Mesenchymal stem cell (in vitro differentiated cells and primary cell): ENCODE measurements around the gene CRIP3.

Experiments
- DNase-seq: peaks from one replicate; pipeline ENCODE4 v3.0.0-alpha.2; 2013
- H2AFZ ChIP-seq: one replicate; pipeline ENCODE4 v1.6.1; 2013; ENCODE audit warnings: low read depth, mild to moderate bottlenecking, control low read depth, inconsistent platforms, low read length, moderate library complexity
- H2AK5ac ChIP-seq: 2 replicates; pipeline ENCODE4 v1.6.1; 2013; ENCODE audit warnings: low read length, moderate library complexity, mild to moderate bottlenecking, inconsistent platforms; ENCODE audit not compliant: severe bottlenecking
- H2BK120ac ChIP-seq: one replicate; pipeline ENCODE4 v1.6.1; 2013; ENCODE audit warnings: low read depth, mild to moderate bottlenecking, inconsistent platforms, low read length, moderate library complexity
- H2BK12ac ChIP-seq, 2 experiments: one replicate each; pipeline ENCODE4 v1.6.1; 2013; ENCODE audit warnings: inconsistent platforms in 2 of 2, low read length in 2 of 2, mild to moderate bottlenecking in 2 of 2, moderate library complexity in 2 of 2, control low read depth in 1 of 2
- H2BK15ac ChIP-seq: one replicate; pipeline ENCODE4 v1.6.1; 2013; ENCODE audit warnings: mild to moderate bottlenecking, low read depth, inconsistent platforms; ENCODE audit not compliant: poor library complexity, severe bottlenecking
- H2BK5ac ChIP-seq: 2 replicates; pipeline ENCODE4 v1.6.1; 2013; ENCODE audit warnings: low read depth, mild to moderate bottlenecking, low read length, control low read depth, inconsistent platforms; ENCODE audit not compliant: poor library complexity, severe bottlenecking
- H3K14ac ChIP-seq, 2 experiments: one replicate each; pipeline ENCODE4 v1.6.1; 2013; ENCODE audit warnings: inconsistent platforms in 2 of 2, low read length in 2 of 2, control low read depth in 1 of 2, mild to moderate bottlenecking in 1 of 2, moderate library complexity in 1 of 2
- H3K18ac ChIP-seq, 2 experiments: one replicate each; pipeline ENCODE4 v1.6.1; 2013; ENCODE audit warnings: inconsistent platforms in 2 of 2, low read length in 2 of 2, control low read depth in 1 of 2, low read depth in 1 of 2, mild to moderate bottlenecking in 1 of 2
- H3K23ac ChIP-seq, 2 experiments: one replicate each; pipeline ENCODE4 v1.6.1; 2013; ENCODE audit warnings: inconsistent platforms in 2 of 2, low read length in 2 of 2, mild to moderate bottlenecking in 2 of 2, moderate library complexity in 2 of 2, control low read depth in 1 of 2
- H3K27ac ChIP-seq: 2 replicates; pipeline ENCODE4 v1.5.1; 2013; ENCODE audit warnings: mild to moderate bottlenecking, moderate library complexity, low read length, control low read depth, inconsistent platforms; ENCODE audit not compliant: poor library complexity, severe bottlenecking
- H3K27me3 ChIP-seq, 2 experiments: 2 replicates each; pipeline versions ENCODE4 v1.6.1 to v1.7.0; 2013; ENCODE audit warnings: low read length in 2 of 2, mild to moderate bottlenecking in 2 of 2, moderate library complexity in 2 of 2, control low read depth in 1 of 2, inconsistent platforms in 1 of 2; ENCODE audit not compliant: control insufficient read depth in 1 of 2, insufficient read depth in 1 of 2
- H3K36me3 ChIP-seq, 2 experiments: 2 replicates each; pipeline versions ENCODE4 v1.6.1 to v1.7.0; 2013; ENCODE audit warnings: low read length in 2 of 2, control low read depth in 1 of 2, inconsistent platforms in 1 of 2, low read depth in 1 of 2, mild to moderate bottlenecking in 1 of 2; ENCODE audit not compliant: insufficient read depth in 2 of 2, control insufficient read depth in 1 of 2
- H3K4ac ChIP-seq, 2 experiments: one replicate each; pipeline ENCODE4 v1.6.1; 2013; ENCODE audit warnings: inconsistent platforms in 2 of 2, low read length in 2 of 2, mild to moderate bottlenecking in 2 of 2, moderate library complexity in 2 of 2, control low read depth in 1 of 2, low read depth in 1 of 2
- H3K4me1 ChIP-seq: 2 replicates; pipeline ENCODE4 v1.6.1; 2013; ENCODE audit warnings: low read depth, low read length, control low read depth; ENCODE audit not compliant: control insufficient read depth, insufficient read depth
- H3K4me2 ChIP-seq: 2 replicates; pipeline ENCODE4 v1.6.1; 2013; ENCODE audit warnings: low read length, mild to moderate bottlenecking, inconsistent platforms; ENCODE audit not compliant: poor library complexity, severe bottlenecking
- H3K4me3 ChIP-seq, 2 experiments: 2 replicates each; pipeline versions ENCODE4 v1.5.1 to v1.7.0; 2013; ENCODE audit warnings: low read length in 2 of 2, mild to moderate bottlenecking in 2 of 2, control low read depth in 1 of 2, low read depth in 1 of 2; ENCODE audit not compliant: insufficient read depth in 1 of 2
- H3K79me1 ChIP-seq: replicated peaks from 2 replicates; pipeline ENCODE4 v1.6.1; 2013; ENCODE audit warnings: mild to moderate bottlenecking, control low read depth, low read length, inconsistent platforms; ENCODE audit not compliant: poor library complexity, severe bottlenecking
- H3K9ac ChIP-seq: 2 replicates; pipeline ENCODE4 v1.7.0; 2013; ENCODE audit warnings: mild to moderate bottlenecking, low read length, moderate library complexity
- H3K9me3 ChIP-seq: 2 replicates; pipeline ENCODE4 v1.7.0; 2013; ENCODE audit warnings: mild to moderate bottlenecking, low read length; ENCODE audit not compliant: control insufficient read depth
- H4K8ac ChIP-seq: one replicate; pipeline ENCODE4 v1.6.1; 2013; ENCODE audit warnings: inconsistent platforms, mild to moderate bottlenecking, low read length, moderate library complexity
- H4K91ac ChIP-seq: one replicate; pipeline ENCODE4 v1.6.1; 2013; ENCODE audit warnings: mild to moderate bottlenecking, low read length, inconsistent platforms
- whole genome bisulfite sequencing: methylation state at CpG from one replicate; pipeline ENCODE4 v1.1.7; 2013; ENCODE audit warnings: mixed read lengths; 5-methylcytosine and 5-hydroxymethylcytosine counted together

CRIP3 gene

GRCh38 chr6:43268355-43268700 lies 40.3 kb downstream of the CRIP3 start:
- no peak overlapping the region for H2BK120ac ChIP-seq
- H3K9me3 ChIP-seq, result no peaks in the 10 kb centered on the region
- H2BK5ac ChIP-seq, result no peak overlapping the region
- H2BK15ac ChIP-seq, result no peak overlapping the region
- no peak overlapping the region for H3K14ac ChIP-seq
- H3K36me3 ChIP-seq, result no peaks in the 10 kb centered on the region
- H3K4ac ChIP-seq, result no peak overlapping the region
- H3K23ac ChIP-seq, result no peak overlapping the region
- no peak overlapping the region for H4K8ac ChIP-seq
- no peak overlapping the region for H2BK12ac ChIP-seq
- 83% methylated on average over 3 of the region's 3 CpGs for WGBS
- no peak overlapping the region for H3K27ac ChIP-seq
- H3K27me3 ChIP-seq, result peaks cover 57 to 81% of the 10 kb centered on the region in 2 experiments
- H3K9ac ChIP-seq, result no peak overlapping the region
- no peak overlapping the region for H3K18ac ChIP-seq
- no peak overlapping the region for H4K91ac ChIP-seq
- no peak overlapping the region for H3K4me3 ChIP-seq
- no peak overlapping the region for H2AK5ac ChIP-seq
- peaks cover 6% of the 10 kb centered on the region for H3K4me1 ChIP-seq
- no peak overlapping the region for H3K4me2 ChIP-seq
- no peak for DNase-seq
- H2AFZ ChIP-seq, result no peak overlapping the region
- H3K79me1 ChIP-seq, result no peaks in the 10 kb centered on the region

GRCh38 chr6:43267619-43268354 lies 40.8 kb downstream of the CRIP3 start:
- Histone ChIP-seq H2BK15ac (no peak overlapping the region), H2BK120ac (no peak overlapping the region), H2BK12ac (no peak overlapping the region), H3K27ac (no peak overlapping the region), H3K18ac (no peak overlapping the region), H2AFZ (no peak overlapping the region), H3K4me1 (peaks cover 6% of the 10 kb centered on the region), H3K4ac (no peak overlapping the region), H4K91ac (no peak overlapping the region), H3K14ac (no peak overlapping the region), H3K9me3 (no peaks in the 10 kb centered on the region), H3K4me2 (no peak overlapping the region), H3K23ac (no peak overlapping the region), H3K79me1 (no peaks in the 10 kb centered on the region), H3K27me3 (peaks cover 54 to 76% of the 10 kb centered on the region in 2 experiments), H3K4me3 (no peak overlapping the region), H2AK5ac (no peak overlapping the region), H3K9ac (no peak overlapping the region), H3K36me3 (no peaks in the 10 kb centered on the region), H2BK5ac (no peak overlapping the region), H4K8ac (no peak overlapping the region)
- no peak for DNase-seq
- 25% methylated on average over 7 of the region's 7 CpGs for WGBS

DNA sequence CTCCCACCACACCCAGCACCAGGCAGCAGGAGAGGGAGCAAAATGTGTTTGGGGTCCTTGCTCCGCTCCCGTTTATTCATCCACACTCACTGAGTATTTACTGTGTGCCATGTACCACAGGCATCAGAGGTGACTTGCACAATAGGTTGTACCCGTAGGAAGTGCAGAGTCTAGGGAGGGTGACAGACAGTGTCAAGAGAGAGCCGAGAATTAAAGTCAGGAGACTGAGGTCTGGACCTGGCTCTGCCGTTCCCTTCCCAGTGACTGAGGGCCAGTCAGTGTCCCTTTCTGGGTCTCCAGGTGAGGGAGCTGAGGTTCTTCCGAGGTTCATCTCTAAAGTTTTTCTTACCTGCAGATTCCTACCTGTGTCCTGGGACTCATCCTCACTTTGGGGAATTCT lies 43.1 kb downstream of the CRIP3 start:
- no peak overlapping the region for H2AFZ ChIP-seq
- H3K27me3 ChIP-seq, result peaks cover 36 to 59% of the 10 kb centered on the region in 2 experiments
- H3K36me3 ChIP-seq, result no peaks in the 10 kb centered on the region
- peaks cover 6% of the 10 kb centered on the region for H3K4me1 ChIP-seq
- no peak overlapping the region for H2BK120ac ChIP-seq
- H3K79me1 ChIP-seq, result no peaks in the 10 kb centered on the region
- H3K14ac ChIP-seq, result no peak overlapping the region
- no peak overlapping the region for H2BK12ac ChIP-seq
- H3K4me2 ChIP-seq, result no peak overlapping the region
- H2BK15ac ChIP-seq, result no peak overlapping the region
- no peak overlapping the region for H3K27ac ChIP-seq
- H3K9me3 ChIP-seq, result no peaks in the 10 kb centered on the region
- no peak overlapping the region for H3K23ac ChIP-seq
- 87% methylated on average over 5 of the region's 6 CpGs for WGBS
- no peak overlapping the region for H4K91ac ChIP-seq
- no peak overlapping the region for H3K18ac ChIP-seq
- no peak overlapping the region for H2BK5ac ChIP-seq
- H3K4me3 ChIP-seq, result no peak overlapping the region
- no peak overlapping the region for H3K9ac ChIP-seq
- H2AK5ac ChIP-seq, result no peak overlapping the region
- H4K8ac ChIP-seq, result no peak overlapping the region
- no peak overlapping the region for H3K4ac ChIP-seq
- no peak for DNase-seq

DNA sequence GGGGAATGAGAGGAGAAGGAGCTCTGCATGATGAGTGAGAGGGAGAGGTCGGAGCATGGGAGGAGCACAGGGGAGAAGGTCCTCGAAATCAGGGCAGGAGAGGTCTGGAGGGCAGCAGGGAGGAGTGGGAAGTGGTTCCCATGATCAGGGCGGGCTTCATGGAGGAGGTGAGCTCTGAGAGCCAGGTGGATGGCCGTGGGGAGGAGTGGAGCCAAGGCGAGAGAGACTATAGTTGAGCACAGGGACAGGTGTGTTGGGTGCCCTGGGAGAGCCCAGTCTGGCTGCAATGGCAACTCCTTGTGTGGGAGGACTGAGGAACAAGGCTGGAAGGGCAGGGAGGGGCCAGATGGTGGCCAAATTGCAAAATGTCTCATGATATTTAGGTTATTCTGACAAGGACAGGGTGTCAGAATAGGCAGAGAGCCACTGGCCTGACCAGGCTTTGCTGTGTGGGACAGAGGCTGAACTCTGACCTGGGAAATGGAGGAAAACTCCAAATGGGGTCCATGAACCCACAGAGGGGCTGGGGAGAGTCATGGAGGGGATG lies 44.0 kb downstream of the CRIP3 start:
- no peak overlapping the region for H3K23ac ChIP-seq
- H2BK5ac ChIP-seq, result no peak overlapping the region
- H3K79me1 ChIP-seq, result no peaks in the 10 kb centered on the region
- H3K4ac ChIP-seq, result no peak overlapping the region
- H3K9me3 ChIP-seq, result no peaks in the 10 kb centered on the region
- H3K36me3 ChIP-seq, result no peaks in the 10 kb centered on the region
- no peak overlapping the region for H3K4me3 ChIP-seq
- H2BK12ac ChIP-seq, result no peak overlapping the region
- H2AFZ ChIP-seq, result no peak overlapping the region
- no peak overlapping the region for H2AK5ac ChIP-seq
- H3K27ac ChIP-seq, result no peak overlapping the region
- H2BK120ac ChIP-seq, result no peak overlapping the region
- H4K91ac ChIP-seq, result no peak overlapping the region
- H2BK15ac ChIP-seq, result no peak overlapping the region
- no peak overlapping the region for H3K18ac ChIP-seq
- peaks cover 5% of the 10 kb centered on the region for H3K4me1 ChIP-seq
- H3K9ac ChIP-seq, result no peak overlapping the region
- no peak for DNase-seq
- H4K8ac ChIP-seq, result no peak overlapping the region
- H3K14ac ChIP-seq, result no peak overlapping the region
- H3K27me3 ChIP-seq, result peaks cover 37 to 60% of the 10 kb centered on the region in 2 experiments
- WGBS, result 71% methylated on average over 5 of the region's 5 CpGs
- no peak overlapping the region for H3K4me2 ChIP-seq
